Caki2 (cell line): Measurements from ENCODE around the gene TEPSIN. TPM values are rescaled to one million over a fixed set of nuclear protein-coding genes. Genes with fewer than 3 reads are reported as not detected.

Experiments used
- DNase-seq: peaks from one replicate; pipeline ENCODE4 v3.0.0-alpha.2; 2015; ENCODE audit warnings: low read depth
- in situ Hi-C: cut with HindIII; loops from 2 replicates; pipeline ENCODE4 v1.10.0; 2016; ENCODE audit warnings: low sequenced_read_pairs, low pct_unique_long_range_greater_than_20kb, mixed read lengths
- total RNA-seq: library from RNA; depleted of rRNA; stranded (reverse); fragments of >200 nt; shearing (Covaris generic); gene quantifications from 2 replicates; pipeline ENCODE4 v1.2.3, GENCODE V29; 2014; ENCODE audit warnings: low replicate concordance; rRNA removed

Gene TEPSIN
- total RNA-seq, 1 experiment from 2014 or later, result 6.8 TPM

DNA sequence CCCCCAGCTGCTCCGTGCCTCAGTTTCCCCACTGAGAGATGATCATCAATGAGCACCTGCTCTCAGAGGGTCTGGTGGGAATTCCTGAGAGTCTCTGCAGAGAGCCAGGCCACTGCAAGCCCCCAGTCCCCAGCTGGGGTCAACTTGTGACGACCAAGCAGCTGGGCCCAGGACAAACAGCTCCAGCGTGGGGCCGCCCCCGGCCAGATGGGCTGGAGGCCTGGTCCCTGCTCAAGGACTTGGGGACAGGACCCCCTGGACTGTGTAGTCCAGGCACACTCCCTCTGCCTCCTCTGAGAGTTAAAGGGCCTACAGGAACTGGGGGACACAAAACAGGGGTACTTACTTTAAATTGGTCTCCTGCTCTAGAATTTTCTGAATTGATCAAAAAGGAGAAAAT, 56.3 kb downstream of the TEPSIN start:
- DNase-seq, result no peak
- in situ Hi-C loops, result no loop called here

DNA sequence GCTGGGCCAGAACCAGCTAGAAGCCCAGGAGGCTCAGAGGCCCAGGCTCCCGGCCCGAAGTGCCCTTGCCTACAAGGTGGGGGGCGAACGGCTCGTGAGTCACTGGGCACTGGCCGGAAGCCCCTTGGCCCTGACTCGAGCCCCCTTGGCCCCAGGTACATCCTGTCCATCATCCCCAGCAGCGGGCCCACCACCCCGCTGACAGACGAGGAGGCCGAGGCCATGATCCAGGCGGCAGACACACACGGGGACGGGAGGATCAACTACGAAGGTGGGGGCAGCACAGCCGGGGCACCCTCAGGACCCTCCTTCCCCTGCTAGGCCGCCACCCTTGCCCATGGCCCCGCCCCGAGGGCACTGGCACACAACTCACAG, 57.1 kb downstream of the TEPSIN start:
- DNase-seq, result no peak
- in situ Hi-C loops, result no loop called here

DNA sequence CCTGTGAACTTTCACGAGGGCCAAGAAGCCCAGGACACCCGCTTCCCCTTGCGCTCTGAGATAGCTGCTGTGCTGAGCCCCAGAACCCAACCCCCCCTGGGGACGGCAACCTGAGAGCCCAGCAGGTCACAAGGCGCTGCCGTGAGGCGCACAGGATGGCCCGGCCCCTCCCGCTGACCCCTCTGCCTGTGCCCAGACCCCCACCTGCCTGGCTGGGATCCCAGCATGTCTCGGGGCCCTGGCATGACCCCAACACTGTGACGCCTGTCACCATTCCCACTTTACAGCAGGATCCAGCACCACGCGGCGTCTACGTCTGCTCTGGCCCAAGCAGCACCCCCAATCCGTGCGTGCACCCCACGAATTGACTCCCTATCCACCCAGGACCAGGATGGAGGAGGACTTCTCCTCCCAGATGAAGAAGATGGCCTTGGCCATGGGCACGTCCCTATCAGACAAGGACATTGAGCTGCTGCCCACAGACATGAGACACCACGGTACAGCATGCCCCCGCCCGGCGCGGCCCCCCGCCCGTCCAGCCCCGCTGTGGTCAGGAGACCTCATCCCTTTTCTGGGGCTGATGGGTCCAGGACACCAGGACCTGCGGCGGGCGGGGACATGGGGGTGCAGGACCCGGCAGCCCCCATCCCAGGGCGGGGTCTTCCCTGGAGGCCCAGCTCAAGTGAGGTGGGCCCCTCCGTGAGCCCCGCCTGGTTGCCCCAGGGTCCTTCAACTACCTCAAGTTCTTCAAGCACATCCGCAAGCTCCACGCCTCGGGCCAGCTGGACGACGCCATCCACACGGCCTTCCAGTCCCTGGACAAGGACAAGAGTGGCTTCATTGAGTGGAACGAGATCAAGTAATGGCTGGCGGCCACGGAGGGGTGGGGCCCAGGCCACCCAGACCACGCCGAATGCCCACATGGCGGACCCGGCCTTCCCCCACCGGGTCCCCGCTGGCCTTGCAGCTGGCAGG, 57.7 kb downstream of the TEPSIN start:
- in situ Hi-C loops, result no loop called here
- no peak for DNase-seq

DNA sequence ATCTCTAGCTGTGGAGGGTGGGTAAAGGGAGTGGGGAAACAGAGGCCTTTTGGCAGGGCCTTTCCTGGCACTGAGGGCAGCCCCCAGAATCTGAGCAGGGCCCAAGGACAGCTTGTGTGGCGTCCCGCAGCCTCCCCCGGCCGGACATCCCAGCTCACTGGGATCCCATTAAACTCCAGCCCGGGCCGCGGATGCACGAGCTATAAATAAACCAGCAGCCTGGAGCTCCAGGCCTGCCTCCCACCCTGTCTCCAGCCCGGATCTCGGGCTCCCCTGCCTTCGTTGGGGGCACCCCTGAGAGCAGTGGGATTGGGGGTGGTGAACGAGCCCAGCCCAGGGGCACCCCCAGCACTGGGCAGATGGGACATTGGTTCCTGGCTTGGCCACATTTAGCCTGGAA, 59.0 kb downstream of the TEPSIN start:
- no peak for DNase-seq
- in situ Hi-C loops, result no loop called here

DNA sequence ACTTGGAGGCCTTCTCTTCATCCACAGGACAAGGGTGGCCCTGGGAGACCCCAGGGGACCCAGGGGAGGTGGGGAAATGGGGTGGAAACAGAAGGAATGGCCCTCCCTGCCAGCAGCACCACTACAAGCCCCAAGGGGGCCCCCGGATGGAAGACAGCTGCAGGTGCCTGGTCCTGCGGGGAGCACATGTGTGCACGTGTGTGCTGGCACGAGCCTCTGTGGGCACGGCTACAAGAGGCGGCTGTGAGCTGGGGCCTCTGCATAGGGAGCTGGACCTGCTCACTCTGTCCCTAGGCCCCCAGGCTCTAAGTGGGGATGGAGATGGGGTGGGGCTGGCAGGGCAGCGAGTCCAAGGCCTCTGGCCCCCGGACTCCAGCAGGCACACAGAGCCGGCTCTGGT, 59.6 kb downstream of the TEPSIN start:
- in situ Hi-C loops, result no loop called here

More for the DNA sequence above, 59.6 kb downstream of the TEPSIN start:
- no peak for DNase-seq

Other genes with a start within 250 kb of the TEPSIN start
- 45.2 and 61.1 TPM in 2 replicates for gene CHMP6, start 247.2 kb downstream of the TEPSIN start, total RNA-seq
- gene BAIAP2, start 203.9 kb downstream of the TEPSIN start, total RNA-seq, result 30.1 and 37.4 TPM in 2 replicates
- not detected in 2 replicates for gene PVALEF, start 73.5 kb downstream of the TEPSIN start, total RNA-seq
- 0.09 and 2.1 TPM in 2 replicates for gene AATK, start 72.8 kb downstream of the TEPSIN start, total RNA-seq
- gene CEP131, start 16.1 kb downstream of the TEPSIN start, total RNA-seq, result 15.3 and 22.3 TPM in 2 replicates
- gene NDUFAF8, start 263 bp upstream of the TEPSIN start, total RNA-seq, result 158 and 172 TPM in 2 replicates
- gene SLC38A10, start 56.3 kb upstream of the TEPSIN start, total RNA-seq, result 77.3 and 85.2 TPM in 2 replicates
- 4.4 and 11.9 TPM in 2 replicates for gene BAHCC1, start 156.4 kb upstream of the TEPSIN start, total RNA-seq